OCI-LY3 (cell line): ENCODE measurements around the gene GPATCH3.
"Not testable (repeated sequence)": the region's sequence is repeated elsewhere in the genome, so short reads cannot be mapped to it uniquely, and the experiment has no call there.

Source experiments
- H2AFZ ChIP-seq: fragments of 200-600, 300-600 bp; shearing (Covaris generic); 2 replicates; pipeline ENCODE4 v1.6.0; 2014; ENCODE audit warnings: antibody characterized with exemption, low read depth, low read length
- H3K27ac ChIP-seq: fragments of 200-600, 300-600 bp; sonication (generic); 2 replicates; pipeline ENCODE4 v1.5.1; 2014; ENCODE audit warnings: mild to moderate bottlenecking, low read length, moderate library complexity, mixed read lengths
- H3K27me3 ChIP-seq: fragments of 200-600, 300-600 bp; sonication (generic); 2 replicates; pipeline ENCODE4 v1.6.1; 2014; ENCODE audit warnings: low read depth, low read length, mixed read lengths
- H3K36me3 ChIP-seq: fragments of 200-600, 300-600 bp; sonication (generic); replicated peaks from 2 replicates; pipeline ENCODE3; 2014; ENCODE audit warnings: low read depth, low read length, mixed read lengths
- H3K4me1 ChIP-seq: fragments of 300-600, 200-600 bp; sonication (generic); 2 replicates; pipeline ENCODE4 v1.6.1; 2014; ENCODE audit warnings: low read length, mixed read lengths
- H3K4me2 ChIP-seq: fragments of 200-600, 300-600 bp; sonication (generic); 2 replicates; pipeline ENCODE4 v1.6.1; 2014; ENCODE audit warnings: low read length, mixed read lengths
- H3K4me3 ChIP-seq: fragments of 300-600, 200-600 bp; sonication (generic); 2 replicates; pipeline ENCODE4 v1.5.1; 2014; ENCODE audit warnings: antibody characterized with exemption, mild to moderate bottlenecking, low read length, moderate library complexity
- H3K79me2 ChIP-seq: fragments of 300-600, 200-600 bp; shearing (Covaris generic); 2 replicates; pipeline ENCODE4 v1.6.1; 2014; ENCODE audit warnings: mild to moderate bottlenecking, low read length, mixed read lengths
- H3K9ac ChIP-seq: fragments of 300-600, 200-600 bp; shearing (Covaris generic); 2 replicates; pipeline ENCODE4 v1.6.0; 2014; ENCODE audit warnings: mild to moderate bottlenecking, low read length, moderate library complexity
- H3K9me3 ChIP-seq: fragments of 200-600, 300-600 bp; shearing (Covaris generic); 2 replicates; pipeline ENCODE4 v1.6.1; 2014; ENCODE audit warnings: low read length, mixed read lengths; ENCODE audit not compliant: insufficient read depth
- H4K20me1 ChIP-seq: fragments of 200-600, 300-600 bp; sonication (generic); 2 replicates; pipeline ENCODE4 v1.6.1; 2016; ENCODE audit warnings: low read length, mixed read lengths; ENCODE audit not compliant: insufficient read depth
- EZH2phosphoT487 ChIP-seq: fragments of 200-600 bp; shearing (Covaris generic); IDR thresholded peaks from 2 replicates; pipeline ENCODE4 v1.6.1; 2018; ENCODE audit warnings: antibody characterized with exemption, mixed run types, low read depth
- TF ChIP-seq, protein P1 (sequence below): fragments of 200-600, 300-600 bp; sonication (generic); IDR thresholded peaks from 2 replicates; pipeline ENCODE4 v1.5.1; 2014; ENCODE audit warnings: antibody characterized with exemption, low read length, low read depth

The GPATCH3 gene, protein sequence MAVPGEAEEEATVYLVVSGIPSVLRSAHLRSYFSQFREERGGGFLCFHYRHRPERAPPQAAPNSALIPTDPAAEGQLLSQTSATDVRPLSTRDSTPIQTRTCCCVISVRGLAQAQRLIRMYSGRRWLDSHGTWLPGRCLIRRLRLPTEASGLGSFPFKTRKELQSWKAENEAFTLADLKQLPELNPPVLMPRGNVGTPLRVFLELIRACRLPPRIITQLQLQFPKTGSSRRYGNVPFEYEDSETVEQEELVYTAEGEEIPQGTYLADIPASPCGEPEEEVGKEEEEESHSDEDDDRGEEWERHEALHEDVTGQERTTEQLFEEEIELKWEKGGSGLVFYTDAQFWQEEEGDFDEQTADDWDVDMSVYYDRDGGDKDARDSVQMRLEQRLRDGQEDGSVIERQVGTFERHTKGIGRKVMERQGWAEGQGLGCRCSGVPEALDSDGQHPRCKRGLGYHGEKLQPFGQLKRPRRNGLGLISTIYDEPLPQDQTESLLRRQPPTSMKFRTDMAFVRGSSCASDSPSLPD

DNA sequence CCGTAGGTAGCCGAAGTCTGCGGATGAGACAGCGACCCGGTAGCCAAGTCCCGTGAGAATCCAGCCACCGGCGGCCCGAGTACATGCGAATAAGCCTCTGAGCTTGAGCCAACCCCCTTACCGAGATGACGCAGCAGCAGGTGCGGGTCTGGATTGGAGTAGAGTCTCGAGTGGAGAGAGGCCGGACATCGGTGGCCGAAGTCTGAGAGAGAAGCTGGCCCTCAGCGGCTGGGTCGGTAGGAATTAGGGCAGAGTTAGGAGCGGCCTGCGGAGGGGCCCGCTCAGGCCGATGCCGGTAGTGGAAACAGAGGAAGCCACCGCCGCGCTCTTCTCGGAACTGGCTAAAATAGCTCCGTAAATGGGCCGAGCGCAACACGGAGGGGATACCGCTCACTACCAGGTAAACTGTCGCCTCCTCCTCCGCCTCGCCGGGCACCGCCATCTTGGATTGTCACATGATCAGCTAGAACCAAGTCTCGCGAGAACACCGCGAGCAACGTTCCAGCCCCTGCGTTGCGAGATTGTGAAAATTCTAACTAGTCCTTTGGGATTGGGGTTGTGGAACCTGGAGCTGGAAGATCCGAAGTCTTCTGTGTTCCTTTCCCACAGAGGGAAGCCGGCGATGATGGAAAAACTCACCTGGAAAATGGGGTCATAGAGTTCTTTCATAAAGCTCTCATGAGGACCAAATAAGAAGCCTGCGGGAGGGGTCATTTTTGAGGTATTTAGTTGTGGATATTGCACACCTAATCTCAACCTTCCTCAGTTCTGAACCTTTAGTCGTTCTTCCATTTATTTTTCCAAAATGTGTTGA is at the start of gene GPATCH3:
Gene GPATCH3 (minus strand): TSS at position 467 of the 814 bp plus-strand sequence. CDS start 25 bp downstream, at position 442.
- Histone ChIP-seq H3K4me3 (peak within 1 kb of the TSS; percentile 98), H3K79me2 (peaks cover 16% of the 10 kb centered on the region), H3K36me3 (no peaks in the 10 kb centered on the region), H3K27me3 (no peaks in the 10 kb centered on the region), H3K9me3 (no peaks in the 10 kb centered on the region), H3K9ac (peak within 1 kb of the TSS; percentile 82), H3K4me2 (peak within 1 kb of the TSS; percentile 79), H2AFZ (peak within 1 kb of the TSS; percentile 98), H3K27ac (peak within 1 kb of the TSS; percentile 44), H3K4me1 (peaks cover 12% of the 10 kb centered on the region), H4K20me1 (no peaks in the 10 kb centered on the region)
- no peak for TF ChIP-seq EZH2phosphoT487
- TF ChIP-seq, protein P1, sequence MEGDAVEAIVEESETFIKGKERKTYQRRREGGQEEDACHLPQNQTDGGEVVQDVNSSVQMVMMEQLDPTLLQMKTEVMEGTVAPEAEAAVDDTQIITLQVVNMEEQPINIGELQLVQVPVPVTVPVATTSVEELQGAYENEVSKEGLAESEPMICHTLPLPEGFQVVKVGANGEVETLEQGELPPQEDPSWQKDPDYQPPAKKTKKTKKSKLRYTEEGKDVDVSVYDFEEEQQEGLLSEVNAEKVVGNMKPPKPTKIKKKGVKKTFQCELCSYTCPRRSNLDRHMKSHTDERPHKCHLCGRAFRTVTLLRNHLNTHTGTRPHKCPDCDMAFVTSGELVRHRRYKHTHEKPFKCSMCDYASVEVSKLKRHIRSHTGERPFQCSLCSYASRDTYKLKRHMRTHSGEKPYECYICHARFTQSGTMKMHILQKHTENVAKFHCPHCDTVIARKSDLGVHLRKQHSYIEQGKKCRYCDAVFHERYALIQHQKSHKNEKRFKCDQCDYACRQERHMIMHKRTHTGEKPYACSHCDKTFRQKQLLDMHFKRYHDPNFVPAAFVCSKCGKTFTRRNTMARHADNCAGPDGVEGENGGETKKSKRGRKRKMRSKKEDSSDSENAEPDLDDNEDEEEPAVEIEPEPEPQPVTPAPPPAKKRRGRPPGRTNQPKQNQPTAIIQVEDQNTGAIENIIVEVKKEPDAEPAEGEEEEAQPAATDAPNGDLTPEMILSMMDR, result no peak

DNA sequence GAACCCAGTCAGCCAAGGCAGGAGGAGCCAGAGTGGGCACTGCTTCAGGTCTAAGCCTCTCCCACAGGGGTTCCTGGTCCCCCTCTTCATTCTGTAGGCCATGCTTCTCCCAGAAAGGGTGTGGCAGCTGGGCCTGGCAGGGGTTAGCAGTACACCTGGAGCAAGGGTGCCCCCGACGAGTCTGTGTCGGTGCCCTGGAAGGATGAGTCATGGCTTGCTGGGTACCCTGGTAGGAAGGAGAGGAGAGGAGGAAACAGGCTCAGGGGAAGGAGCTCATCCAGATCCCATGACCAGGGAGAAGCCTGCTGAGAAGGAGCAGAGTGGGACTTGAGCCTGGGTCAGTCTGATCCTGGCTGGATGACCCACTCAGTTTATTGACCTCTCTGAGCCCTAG is 49.7 kb upstream of the GPATCH3 start:
- H4K20me1 ChIP-seq, result no peaks in the 10 kb centered on the region
- no peaks in the 10 kb centered on the region for H3K9me3 ChIP-seq
- TF ChIP-seq EZH2phosphoT487, result no peak
- TF ChIP-seq, protein P1, result no peak
- no peaks in the 10 kb centered on the region for H3K79me2 ChIP-seq
- no peak overlapping the region for H3K4me3 ChIP-seq
- no peak overlapping the region for H2AFZ ChIP-seq
- H3K27me3 ChIP-seq, result no peaks in the 10 kb centered on the region
- no peak overlapping the region for H3K27ac ChIP-seq
- H3K9ac ChIP-seq, result no peak overlapping the region
- no peak overlapping the region for H3K4me2 ChIP-seq
- H3K4me1 ChIP-seq, result no peaks in the 10 kb centered on the region
- no peaks in the 10 kb centered on the region for H3K36me3 ChIP-seq

DNA sequence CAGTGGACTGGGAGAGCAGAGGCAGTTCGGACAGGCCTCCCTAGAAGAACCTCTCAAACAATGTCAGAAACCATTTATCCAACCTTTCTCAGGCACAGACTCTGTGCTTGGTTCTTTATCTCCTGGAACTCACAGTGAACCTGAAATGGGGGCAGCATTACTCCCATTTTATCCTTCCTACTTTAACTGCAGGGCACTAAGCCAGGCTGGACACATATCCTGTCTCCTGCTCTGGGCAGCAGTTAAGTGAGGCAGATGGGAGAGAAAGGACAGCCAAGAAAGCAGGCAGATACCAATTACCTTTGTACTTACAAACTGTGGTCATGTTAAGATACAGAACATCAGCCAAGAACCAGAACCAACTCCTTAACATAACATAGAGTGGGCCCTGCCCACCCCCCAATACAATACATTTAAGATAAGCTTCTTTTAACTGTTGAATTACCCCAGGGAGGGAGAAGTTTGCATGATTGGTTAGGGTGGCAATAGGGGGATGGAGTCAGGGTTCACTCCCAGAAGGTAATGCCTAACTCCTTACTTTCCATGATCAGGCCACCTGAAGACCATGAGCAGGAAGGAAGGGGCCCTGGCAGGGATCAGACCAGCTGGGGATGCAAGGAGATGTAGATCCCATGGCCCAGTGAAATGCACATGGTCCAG is 49.1 kb upstream of the GPATCH3 start:
- Histone ChIP-seq H3K4me3 (no peak overlapping the region), H3K9ac (no peak overlapping the region), H3K4me2 (no peak overlapping the region), H4K20me1 (no peaks in the 10 kb centered on the region), H3K36me3 (no peaks in the 10 kb centered on the region), H3K27ac (no peak overlapping the region), H3K9me3 (no peaks in the 10 kb centered on the region), H3K27me3 (no peaks in the 10 kb centered on the region), H2AFZ (no peak overlapping the region), H3K79me2 (no peaks in the 10 kb centered on the region), H3K4me1 (no peaks in the 10 kb centered on the region)
- TF ChIP-seq EZH2phosphoT487, result no peak
- TF ChIP-seq, protein P1, result no peak

DNA sequence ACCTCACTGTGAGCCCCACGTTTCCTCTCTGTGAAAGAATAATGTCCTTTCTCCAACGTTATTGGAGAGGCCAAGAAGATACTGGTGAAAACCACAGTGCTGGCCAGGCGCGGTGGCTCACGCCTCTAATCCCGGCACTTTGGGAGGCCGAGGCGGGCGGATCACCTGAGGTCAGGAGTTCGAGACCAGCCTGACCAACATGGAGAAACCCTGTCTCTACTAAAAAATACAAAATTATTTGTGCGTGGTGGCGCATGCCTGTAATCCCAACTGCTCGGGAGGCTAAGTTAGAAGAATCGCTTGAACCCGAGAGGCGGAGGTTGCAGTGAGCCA is 48.4 kb upstream of the GPATCH3 start:
- H3K79me2 ChIP-seq, H3K9me3 ChIP-seq, H3K4me1 ChIP-seq, H3K36me3 ChIP-seq, H3K4me3 ChIP-seq, H3K27me3 ChIP-seq, H3K27ac ChIP-seq, H3K9ac ChIP-seq, H3K4me2 ChIP-seq, H2AFZ ChIP-seq, H4K20me1 ChIP-seq: not testable (repeated sequence)
